Stimulated activated CD8-positive, alpha-beta memory T cell treated with anti-CD3 and anti-CD28 coated beads, Interleukin-4, amount 100 ng/mL, for 24 hours (primary cell): ENCODE results near the gene PREX1.

Source experiments
- DNase-seq: peaks from one replicate; pipeline ENCODE4 v3.0.0-alpha.2; 2020; ENCODE audit warnings: low read depth

PREX1 gene

DNA sequence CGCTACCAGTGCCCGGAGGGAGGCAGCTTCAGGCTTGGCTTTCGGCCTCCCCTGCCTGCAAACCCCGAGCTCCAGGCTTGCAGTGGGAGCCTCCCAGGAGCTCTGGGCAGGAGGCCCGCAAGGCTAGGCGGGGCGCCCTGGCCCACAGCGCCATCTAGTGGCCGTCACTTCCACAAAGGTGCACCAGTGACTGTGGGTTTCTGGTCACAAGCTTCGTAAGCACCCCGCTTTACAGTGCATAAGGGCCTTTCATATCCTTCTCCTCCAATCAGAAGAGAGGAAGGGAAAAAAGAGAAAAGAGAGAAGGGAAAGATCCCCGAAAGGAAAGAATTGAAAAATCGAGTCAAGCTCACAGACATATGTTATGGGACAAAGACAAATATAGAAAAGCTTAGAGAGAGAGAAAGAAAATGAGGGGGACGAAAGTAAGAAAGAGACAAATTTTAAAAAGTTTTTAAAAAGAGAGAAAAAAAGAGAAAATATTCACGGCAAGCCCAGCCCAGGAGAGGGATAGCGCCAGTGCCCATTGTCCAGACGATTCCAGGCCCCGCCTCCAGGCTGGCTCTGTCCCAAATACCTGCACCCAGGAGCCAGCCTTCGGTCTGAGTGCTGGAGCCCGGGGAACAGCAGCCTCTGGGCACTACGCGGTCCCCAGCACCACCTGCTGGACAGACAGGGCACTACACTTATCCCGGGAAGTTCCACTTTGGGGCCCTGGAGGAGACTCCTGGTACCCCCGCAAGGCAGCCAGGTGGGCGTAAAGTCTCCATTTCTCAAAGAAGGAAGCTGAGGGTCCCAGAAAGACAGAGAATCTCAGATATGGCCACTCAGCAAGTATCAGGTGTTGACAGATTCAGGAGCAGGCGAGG lies 207.1 kb downstream of the PREX1 start:
- peak; percentile 55 for DNase-seq

DNA sequence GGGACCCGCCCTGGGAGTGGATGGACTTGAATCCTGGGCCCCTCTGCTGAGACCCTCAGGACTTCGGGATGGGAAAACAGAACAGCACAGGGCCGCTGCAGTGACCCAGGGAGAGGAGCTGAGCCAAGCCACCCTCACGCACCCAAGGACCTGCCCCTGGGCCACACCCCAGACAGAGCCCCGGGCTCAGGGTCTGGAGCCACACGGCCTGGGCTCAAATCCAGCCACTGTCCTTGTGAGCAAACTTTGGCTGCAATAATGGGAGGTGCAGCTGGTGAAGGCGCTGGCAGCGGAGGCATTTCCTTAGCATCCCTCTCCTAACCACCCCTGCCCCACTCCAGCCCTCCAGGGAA lies 207.7 kb downstream of the PREX1 start:
- no peak for DNase-seq

DNA sequence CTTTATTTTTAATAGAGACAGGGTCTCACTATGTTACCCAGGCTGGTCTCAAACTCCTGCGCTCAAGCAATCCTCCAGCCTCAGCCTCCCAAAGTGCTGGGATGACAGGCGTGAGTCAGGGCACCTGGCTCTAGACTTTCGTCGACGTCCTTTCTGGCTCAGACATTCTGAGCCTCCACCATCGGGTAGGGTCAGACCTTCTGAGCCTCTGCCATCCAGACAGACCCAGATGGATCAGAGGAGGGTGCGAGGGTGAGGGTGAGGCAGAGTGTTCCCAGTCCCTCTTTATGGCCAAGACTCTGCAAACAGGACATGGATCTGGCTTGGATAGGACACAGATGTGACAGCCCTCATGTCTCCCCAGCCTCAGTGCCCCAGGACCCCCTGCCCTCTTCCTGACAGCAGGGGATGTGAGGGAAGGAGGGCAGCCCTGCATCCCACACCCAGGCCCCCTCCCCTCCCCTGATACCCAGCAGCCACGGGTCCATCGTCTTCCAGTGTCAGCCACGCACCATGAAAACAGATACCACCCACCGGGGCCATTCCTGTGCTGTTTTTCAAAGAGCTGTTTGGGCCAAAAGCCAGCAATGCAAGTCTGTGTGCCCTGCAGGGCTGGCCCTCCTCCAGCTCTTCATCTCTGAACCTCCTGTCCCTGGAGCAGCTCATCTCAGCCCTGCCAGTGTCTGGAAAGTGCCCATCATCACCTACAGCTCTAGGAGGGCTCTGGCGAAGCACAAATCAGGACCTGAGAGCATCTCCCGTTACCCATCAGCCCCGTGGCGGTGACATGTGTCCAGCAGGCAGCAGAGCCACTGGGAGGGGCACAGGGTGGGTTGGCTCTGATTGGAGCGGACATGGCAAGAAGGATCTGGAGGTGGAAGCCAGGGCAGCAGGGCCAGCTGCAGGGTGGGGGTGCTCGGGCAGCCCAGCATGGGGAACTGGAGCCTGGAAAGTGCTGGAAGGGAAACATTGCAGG lies 208.4 kb downstream of the PREX1 start:
- DNase-seq: no peak

DNA sequence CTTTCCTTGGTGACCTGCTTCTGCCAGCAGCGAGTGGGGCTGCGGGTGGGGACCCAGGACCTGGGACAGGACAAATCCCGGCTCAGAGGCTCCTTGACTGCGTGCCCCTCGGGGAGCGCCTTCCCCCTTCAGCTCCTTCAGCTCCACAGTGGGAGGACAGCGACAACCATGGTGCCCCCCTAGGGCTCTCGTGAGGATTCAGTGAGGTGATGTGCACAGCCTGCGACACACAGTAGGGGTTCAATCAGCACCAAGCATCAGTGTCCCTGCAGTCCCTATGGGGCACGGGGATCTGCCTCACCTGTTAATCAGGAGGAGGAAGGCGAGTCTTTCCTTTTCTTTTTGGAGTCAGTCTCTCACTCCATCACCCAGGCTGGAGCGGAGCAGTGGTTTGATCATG lies 209.2 kb downstream of the PREX1 start:
- DNase-seq: no peak

DNA sequence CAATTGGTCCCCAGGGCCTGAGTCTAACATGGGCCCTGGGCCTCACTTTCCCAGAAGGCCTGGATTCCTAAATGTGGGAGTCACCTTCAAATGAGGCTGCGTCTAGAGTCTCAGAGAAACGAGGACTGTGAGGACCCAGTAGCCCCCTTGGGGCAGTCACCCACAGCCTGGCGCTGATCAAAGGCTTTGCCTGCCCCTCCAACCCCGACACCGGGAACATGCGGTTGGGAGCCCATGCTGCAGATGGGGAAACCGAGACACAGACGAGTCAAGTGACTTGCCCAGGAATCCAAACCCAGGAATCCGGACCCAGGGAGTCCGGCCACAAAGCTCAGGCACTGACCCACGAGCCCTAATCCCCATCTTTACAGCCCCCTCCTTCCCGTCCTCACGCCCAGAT lies 209.7 kb downstream of the PREX1 start:
- DNase-seq: no peak

DNA sequence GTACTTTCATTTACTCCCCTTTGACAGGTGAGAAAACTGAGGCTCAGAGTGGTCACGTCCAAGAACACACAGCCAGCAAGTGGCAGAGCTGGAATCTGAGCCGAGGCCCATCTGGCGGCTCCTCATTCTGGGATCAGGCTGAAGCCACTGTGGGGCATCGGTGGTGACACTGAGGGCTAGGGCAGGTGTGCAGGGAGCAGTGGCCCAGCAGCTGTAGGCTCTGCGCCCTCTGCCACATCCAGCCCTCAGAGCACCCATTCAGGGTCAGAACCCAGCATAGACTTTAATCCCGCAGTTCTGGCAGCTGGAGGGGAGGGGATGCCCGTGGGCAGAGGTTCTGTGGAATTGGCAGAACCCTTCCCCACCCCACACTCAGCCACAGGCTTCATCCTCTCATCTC lies 210.3 kb downstream of the PREX1 start:
- DNase-seq: no peak

DNA sequence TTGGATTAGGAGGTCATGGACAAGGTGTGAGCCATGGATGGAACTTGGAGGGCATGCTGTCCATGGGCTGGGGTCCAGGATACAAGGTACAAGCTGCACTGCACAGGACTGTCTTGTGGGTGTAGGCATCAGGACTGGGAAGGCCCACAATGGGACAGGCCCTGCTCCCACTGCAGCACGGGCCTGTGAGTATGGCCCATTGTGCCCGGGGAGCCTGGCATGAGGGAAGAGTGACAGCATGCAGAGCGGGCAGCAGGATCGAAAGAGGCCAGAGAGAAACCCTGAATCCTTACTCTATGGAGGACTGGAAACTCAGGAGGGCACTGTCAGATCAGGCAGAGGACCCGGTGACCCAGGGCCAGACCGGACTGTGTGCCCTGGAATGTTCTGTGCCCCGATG lies 211.3 kb downstream of the PREX1 start:
- DNase-seq: no peak

DNA sequence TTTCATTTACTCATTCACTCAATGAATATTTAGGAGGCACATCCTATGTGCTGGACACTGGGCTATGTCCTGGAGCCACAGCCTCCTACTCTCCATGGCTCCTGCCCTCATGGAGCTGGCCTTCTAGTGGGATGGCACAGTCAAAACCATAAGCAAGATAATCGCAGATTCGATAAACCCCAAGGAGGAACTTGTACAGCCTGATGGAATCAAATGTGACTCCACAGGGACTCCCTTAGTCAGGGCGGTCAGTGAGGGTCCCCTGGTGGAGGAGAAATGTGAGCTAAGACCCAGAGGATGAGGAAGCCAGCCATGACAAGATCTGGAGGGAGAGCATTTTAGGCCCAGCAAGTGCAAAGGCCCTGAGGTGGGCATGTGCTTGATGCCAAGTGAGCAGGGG lies 211.9 kb downstream of the PREX1 start:
- no peak for DNase-seq

DNA sequence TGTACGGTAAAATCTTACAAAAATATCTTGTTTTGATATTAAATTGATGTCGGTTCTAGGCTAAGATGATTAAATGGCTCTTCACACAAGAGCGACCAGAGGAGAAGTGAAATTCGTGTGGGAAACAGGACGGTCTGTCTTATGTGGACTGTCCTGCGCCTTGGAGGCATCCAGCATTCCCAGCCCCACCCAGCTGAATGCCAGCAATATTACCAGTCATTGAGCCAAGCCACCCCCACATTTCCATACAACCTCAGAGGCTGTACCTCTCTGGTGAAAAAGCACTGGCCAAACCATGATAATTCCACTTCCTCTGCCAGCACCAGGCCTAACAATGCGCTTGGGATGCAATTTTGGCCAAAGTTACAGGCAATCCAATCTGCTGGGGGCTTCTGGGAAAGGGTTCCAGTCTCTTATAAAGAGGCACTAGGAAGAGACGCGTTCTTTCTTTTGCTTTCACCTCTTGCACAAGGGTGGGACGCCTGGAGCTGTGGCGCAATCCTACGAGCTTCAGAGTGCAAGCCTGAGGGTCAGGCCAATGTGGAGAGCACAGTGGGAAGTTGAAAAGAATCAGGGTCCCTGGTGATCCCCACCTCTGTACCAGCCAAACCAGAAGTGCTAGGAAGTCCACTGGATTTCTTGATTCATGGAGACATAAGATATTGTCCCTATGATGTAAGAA lies 213.1 kb downstream of the PREX1 start:
- no peak for DNase-seq

DNA sequence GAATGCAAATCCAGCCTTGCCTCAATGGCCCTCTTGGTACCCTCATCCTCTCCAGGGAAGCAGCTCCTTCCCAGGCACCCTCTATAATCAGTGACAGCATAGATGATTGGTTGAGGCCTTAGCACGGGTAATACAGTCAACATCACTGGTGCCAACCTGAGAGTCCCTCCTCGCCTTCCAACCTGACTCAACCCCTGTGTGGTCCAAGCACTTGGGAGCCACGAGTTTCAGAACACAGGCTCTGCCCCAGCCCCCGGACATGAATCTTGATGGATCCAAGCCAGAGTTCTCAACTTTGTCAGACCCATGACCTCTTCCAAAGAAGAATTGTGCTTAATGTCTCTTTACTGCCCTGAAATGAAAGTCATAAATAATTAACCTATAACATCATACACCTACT lies 213.9 kb downstream of the PREX1 start:
- DNase-seq: no peak

DNA sequence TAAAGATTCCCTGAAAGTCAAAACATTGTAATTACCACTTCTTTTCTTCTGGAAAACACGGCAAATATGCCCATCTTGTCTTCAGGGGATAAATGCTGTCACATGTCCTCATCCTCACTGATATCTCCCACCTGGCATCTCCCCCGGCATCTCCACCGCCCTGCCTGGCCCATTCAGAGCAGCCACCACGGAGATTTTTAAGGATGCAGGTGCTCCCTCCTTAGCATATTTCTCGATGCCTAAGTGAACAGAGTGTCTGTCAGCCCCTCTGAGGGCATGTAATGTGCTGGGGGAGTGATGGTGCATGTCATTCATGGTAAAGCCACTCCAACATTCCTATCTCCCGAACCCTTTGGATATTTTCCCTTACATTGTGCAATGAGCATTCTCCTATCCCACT lies 215.5 kb downstream of the PREX1 start:
- no peak for DNase-seq

DNA sequence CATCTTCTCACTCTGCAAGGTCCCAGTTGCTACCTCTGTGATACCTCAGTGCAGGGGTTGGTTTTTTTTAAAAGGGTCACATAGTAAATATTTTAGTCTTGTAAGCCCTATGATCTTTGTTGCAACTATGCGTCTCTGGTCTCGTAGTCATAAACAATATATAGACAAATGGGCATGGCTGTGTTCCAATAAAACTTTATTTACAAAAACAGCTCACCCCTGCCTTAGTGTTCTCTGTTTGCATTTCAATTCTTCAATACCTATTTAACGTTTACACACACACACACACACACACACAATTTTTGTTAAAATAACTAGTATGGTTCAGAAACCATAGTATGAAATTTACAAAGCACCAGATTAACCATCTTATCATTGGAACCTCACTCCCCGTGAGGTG lies 216.8 kb downstream of the PREX1 start:
- no peak for DNase-seq

DNA sequence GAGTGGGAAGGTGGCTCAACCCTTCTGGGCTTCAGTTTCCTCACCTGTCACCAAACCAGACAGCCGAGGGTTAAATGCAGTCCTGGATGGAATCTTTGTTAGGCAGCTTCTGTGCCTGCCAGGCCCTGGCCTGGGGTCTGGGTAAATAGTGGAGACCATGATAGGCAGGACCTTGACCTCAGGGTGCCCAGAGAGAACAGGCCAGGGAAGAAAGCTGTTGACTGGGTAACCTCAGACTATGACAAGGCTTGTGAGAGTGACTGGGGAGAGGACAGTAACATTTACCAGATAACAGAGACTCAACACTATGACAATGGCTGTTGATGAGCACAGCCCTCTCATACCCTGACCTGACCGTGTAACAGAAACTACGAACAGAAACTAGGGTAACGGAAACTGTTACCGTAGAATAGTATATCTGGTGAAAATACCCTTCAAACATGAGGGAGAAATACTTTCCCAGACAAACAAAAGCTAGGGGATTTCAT lies 218.3 kb downstream of the PREX1 start:
- DNase-seq: no peak

DNA sequence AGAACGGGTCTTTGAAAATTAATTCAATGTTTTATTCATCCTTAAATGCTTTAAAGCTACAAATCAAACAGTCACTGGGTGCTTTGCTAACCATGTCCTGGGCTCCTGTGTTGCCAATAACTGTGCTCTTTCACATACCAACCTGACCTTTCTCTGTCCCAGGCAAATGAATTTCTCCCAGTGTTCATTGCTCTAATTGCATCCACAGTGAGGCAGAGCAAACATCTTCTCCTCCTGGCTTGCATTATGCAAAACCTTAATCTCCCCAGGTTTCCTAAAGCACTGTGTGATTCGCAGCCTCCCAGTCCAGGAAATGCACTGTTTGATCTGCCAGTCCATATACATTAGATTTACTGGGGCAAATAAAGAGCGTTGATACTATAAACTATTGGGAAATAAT lies 219.0 kb downstream of the PREX1 start:
- DNase-seq: no peak

DNA sequence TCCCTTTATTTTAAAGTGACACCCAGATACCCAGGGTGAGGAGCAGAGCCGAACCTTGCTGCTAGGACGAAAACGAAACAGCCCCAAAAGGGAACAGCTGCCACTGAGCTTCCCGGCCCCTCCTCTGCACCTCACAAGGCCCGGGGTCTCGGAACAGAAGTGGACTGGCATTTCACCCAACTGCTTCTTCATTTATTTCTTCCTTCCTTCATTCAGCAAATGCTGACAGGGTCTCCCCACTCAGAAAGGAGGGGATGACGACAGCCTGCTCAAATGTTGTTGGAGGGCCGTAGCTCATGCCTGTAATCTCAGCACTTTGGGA lies 220.3 kb downstream of the PREX1 start:
- no peak for DNase-seq

DNA sequence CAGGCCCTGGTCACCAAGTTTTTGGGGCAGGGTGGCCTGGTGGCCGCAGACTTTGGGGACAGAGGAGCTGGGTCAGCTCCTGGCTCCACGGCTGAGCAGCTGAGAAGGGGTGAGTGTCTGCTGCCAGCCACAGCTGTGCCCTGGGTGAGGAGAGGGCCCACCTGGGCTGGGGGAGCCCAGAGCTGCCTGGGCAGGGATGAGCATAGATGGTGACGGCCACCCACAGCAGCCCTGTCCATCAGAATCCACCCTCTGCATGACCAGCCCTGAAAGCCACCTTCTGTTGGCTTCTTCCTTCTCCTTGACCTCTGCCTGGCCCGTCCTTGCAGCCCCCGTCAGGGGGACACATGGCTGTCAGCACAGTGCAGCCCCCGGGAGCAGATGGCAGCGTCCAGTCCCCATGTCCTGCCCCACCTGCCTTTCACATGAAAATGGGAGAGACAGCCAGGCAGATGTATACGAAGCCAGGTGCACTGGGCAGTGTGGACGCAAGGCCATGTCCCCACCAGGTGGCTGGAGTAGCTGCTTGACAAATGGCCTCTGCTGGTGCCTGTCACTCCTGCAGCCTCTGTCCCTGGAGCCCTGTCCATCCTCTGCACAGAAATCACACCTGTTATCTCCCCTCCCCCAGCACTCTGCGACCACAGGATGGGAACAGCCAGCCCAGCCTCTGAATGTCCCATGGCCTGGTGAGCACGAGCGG lies 220.8 kb downstream of the PREX1 start:
- no peak for DNase-seq

DNA sequence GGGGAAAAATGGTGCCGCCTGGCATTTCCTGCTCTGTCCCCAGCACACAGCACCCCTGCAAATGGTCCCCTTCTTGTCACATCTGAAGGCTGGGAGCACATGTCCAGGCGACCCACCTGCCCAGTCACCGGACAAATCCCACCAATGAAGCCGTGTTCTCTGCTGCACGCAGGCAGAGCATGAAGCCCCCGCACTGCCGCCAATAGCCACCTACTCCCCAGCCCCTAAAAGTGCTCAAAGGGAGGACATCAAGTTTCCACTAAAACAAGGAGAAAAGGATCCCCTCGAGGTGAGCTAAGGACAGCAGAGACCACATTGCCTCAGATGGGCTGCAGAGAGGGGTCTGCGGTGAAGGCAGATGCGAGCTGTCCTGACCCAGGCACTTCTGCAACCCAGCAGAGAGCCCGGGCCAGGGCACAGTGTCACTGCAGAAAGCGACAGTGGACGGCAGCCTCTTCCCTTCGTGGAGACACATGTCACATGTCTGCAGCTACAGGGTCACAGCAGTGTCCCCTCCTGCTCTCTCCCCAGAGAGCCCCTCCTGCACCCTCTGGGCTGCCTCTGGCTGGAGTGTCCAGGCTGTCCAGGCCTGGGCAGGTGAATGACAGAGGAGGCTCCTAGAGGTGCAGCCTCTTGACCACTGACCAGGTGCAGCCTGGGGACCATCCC lies 221.5 kb downstream of the PREX1 start:
- no peak for DNase-seq

DNA sequence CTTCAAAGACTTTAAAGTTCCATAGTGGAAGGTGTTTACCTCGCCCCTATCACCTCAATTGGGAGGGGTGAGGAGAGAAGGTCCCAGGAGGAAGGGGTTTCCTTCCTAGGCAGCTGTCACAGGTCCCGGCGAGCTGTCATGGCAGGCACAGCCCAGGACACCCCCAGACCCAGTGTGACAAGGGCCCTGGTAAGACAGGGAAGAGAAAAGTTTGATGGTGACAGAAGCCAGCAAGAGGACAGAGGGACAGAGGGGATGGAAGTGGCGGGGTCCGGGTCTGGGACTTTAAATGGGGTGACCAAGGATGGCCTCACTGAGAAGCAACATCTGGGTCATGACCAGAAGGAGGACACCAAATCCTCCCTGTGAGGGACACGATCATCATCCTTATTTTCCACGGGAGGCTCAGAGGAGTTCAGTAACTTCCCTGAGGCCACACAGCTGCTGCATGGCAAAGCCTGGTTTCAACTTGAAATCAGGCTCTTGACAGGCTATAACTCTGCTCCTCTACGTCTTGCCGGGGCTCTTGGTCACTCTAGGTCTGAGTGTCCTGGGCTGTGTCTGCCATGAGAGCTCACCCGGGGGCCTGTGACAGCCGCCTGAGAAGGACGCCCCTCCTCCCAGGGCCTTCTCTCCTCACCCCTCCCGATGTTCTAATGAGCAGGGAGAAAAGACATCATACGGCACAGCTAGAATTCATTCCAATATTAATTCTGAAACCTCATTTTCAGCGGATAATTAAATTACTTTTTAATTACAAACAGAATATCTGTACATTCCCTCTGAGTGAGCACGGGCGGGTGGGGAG lies 222.2 kb downstream of the PREX1 start:
- DNase-seq: no peak

DNA sequence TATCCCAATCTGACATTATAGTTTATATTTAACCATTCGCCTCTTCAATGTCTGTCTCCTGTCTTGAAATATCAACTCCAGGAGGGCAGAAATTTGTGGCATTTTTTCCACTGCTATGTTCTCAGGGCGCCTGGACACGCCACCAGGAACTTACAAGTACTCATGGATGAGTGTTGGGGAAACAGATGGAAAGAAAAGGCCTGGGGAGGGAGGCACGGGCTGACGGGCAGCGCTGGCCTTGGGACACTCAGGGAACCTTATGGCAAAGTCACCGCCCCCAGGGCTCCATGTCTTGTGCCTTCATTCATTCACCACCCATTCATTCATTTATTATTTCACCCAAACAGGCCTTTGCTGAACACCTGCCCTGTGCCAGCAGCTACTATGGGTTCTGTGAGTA lies 222.9 kb downstream of the PREX1 start:
- no peak for DNase-seq

DNA sequence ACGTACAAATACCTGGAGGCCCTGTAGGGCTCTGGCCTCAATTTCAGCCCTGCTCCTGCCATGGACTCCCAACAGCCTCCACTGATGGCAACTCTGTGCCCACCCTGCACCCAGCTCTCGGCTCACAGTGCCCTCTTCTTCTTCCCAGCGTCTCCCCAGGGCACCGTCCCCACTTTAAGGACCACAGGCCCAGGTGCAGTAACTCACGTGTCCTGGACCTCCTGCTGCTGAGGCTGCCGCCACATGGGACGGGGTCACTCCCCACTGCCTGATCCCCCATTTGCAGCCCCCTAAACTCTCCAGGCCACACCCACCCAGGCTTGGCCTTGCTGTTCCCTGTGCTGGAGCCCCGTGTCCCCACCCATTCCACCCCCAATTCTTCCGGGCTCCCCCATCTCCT lies 223.4 kb downstream of the PREX1 start:
- no peak for DNase-seq
